Esophagus squamous epithelium (tissue), 4 donors: ENCODE results near the gene LINC01488.

ENCODE experiments used
- POLR2A ChIP-seq, 4 donors: fragments of 450-650 bp; IDR thresholded peaks; one replicate each; pipeline ENCODE4 v1.6.1; 2017; ENCODE audit warnings: antibody characterized with exemption in 4 of 4, mild to moderate bottlenecking in 4 of 4, moderate library complexity in 3 of 4
- TF ChIP-seq, protein P1 (sequence below), 6 experiments: fragments of 450-650 bp in 4 of 6; fragments of 200-600 bp in 2 of 6; sonication (generic) in 2 of 6; IDR thresholded peaks; one replicate each; pipeline ENCODE4 v1.5.1; 2016 to 2019; ENCODE audit warnings: antibody characterized with exemption in 6 of 6, mild to moderate bottlenecking in 4 of 6, moderate library complexity in 4 of 6

- TF ChIP-seq, protein P1, sequence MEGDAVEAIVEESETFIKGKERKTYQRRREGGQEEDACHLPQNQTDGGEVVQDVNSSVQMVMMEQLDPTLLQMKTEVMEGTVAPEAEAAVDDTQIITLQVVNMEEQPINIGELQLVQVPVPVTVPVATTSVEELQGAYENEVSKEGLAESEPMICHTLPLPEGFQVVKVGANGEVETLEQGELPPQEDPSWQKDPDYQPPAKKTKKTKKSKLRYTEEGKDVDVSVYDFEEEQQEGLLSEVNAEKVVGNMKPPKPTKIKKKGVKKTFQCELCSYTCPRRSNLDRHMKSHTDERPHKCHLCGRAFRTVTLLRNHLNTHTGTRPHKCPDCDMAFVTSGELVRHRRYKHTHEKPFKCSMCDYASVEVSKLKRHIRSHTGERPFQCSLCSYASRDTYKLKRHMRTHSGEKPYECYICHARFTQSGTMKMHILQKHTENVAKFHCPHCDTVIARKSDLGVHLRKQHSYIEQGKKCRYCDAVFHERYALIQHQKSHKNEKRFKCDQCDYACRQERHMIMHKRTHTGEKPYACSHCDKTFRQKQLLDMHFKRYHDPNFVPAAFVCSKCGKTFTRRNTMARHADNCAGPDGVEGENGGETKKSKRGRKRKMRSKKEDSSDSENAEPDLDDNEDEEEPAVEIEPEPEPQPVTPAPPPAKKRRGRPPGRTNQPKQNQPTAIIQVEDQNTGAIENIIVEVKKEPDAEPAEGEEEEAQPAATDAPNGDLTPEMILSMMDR (IDR thresholded peaks at IDR 0.05): no peak
- TF ChIP-seq POLR2A (IDR thresholded peaks at IDR 0.05): no peak
Measured at GRCh38 chr11:69480547-69481392, 693 bp upstream of the LINC01488 start.
